ENCODE results near the gene DTX3L.

DNA sequence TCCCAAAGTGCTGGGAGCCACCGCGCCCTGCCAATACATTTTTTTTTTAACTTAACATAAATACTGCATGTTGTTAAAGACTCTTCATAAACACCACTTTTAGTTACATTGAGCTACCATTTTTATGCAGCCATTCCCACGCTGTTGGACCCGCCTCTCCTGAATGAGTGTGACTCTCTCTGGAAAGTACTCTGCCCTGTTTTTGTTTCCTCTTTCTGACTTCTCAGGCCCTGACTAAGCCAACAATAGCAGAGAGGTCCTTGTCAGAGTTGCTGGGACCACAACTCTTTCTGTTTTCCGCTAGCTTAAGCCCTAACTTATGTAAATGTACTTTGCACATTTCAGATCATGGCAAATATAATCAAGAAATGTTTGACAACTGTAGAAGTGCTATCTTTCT lies 48.6 kb downstream of the DTX3L start:
- TF ChIP-seq POLR2AphosphoS5 (IDR thresholded peaks at IDR 0.05; ENCODE audit: low read depth, low read length) (no peak), TAF1 (IDR thresholded peaks at IDR 0.05; ENCODE audit: borderline replicate concordance, low read depth, low read length) (no peak), POLR2A (IDR thresholded peaks at IDR 0.05; ENCODE audit: low read depth, low read length) (no peak)
